Measurements from ENCODE around the gene IPO9.

IPO9 gene

DNA sequence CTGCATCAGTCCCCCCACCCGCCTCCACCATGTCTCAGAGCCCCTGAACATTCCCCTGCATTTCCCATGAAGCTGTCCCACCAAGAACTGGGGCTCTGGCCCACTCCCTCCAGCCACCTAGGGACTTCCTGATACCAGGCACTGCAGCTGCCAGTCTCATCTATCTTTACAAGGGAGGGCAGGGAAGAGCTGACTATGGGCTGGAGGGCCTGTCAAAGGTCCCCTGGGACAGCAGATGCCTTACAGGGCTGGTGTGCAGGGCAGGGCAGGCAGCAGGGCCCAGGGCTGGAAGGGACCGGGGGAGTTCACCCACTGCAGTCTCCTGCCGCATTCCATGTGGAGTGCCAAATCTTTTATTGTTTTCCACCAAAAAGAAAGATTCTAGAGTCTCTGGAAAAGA, 77.4 kb downstream of the IPO9 start:
- DNase-seq (ENCODE audit: low read depth) = no peak

DNA sequence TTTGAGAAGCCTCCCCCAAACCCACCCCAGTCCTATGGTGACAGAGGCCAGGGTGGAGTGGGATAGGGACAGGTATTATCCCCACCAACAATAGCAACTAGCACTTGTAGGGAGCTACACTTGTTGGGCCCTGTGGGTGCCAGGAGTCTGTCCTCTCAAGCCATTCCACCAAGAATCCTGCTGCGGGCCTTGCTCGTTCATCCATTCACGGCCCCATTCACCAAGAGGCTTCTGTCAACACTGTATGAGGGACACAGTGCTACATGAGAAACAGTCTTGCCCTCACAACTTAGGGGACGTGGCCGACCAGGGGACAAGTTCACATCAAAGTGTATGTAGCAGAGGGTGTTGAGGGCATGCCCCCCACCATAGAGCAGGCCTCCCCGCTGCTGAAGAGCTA, 78.7 kb downstream of the IPO9 start:
- no peak for DNase-seq (ENCODE audit: low read depth)

DNA sequence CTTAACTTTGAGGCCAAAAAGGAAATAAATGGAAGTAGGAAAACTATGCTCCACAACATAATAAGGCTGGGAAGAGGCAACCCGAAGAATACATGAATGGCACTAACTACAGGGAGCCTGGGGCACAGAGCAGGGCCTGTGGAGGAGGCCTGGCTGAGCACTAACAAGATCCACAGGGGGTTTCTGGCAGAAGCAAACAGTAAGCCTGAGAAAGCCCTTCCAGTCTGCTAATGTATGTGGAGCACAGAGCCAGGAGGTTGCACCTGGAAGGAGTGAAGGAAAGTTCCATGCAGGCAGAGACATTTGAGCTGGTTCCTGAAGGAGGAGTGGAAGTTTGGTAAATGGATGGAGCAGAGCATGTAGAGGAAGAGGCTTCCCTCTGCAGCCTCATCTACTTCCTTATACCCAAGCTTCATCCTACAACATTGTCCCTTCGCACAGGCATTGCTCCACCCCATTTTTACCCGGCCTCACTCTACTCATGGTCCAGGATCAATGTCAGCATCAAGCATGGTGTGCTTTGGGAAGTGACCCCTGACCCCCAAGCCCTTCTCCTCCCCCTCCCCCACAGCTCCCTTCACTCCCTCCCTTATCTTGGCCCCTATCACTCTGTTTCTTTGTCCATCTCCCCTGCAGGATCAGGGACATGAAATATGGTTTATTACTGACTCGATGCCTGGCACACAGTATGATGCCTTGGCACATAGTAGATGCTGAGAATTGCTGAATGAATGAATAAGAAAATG, 83.0 kb downstream of the IPO9 start:
- DNase-seq (ENCODE audit: low read depth) = no peak

DNA sequence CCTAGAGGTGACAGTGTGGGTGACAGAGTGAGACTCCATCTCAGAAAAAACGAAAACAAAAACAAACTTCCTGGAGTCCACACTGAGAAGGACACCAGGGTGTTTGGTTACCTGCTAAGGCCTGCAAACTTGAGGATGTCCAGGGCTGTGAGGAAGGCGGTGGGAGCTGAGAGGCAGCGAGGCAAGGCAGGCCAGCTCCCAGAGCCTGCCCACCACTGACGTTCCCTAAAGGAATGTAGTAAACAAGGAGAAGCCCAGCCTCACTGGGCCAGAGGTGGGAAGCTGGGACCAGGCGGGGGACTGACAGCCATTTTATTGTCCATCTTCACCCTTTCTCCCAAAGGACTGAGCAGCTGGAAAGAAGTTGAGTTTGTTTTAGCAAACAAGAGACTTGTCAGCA, 83.9 kb downstream of the IPO9 start:
- peak; percentile 33 for DNase-seq (ENCODE audit: low read depth)

DNA sequence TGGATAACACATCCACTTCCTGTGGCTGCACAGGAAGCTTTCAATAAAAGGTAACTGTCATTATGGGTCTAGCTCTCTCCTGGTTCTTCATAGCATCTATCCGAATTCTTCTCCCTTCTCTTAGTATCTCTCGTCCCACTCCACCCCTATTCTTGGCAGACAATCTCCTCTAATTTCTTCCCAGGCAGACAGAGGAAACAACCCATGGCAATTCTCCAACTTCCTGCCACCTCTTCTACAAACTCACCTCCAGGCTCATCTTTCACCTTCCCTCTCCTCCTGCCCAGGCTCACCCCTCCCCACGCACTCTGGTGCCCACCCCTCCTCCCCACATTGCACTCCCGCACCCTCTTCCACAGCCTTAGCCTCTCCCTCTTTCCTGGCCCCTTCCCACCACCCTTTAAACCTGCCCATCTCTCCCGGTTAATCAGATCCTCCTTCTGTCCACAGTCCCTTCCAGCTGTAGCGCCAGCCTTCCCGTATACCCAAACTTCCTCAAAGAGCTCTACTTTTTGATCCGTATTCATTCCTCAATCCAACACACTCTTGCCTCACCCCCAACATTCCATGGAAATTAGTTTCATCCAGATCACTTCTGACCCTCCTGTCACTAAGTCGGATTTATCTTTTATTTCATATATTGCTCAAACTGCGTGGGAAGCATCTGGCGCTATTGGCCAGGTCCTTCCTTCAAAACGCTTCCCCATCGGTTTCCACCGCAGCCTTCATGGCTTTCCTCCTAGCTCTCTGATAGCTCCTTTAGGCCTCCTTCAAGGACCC, 85.7 kb downstream of the IPO9 start:
- DNase-seq (ENCODE audit: low read depth) = no peak

DNA sequence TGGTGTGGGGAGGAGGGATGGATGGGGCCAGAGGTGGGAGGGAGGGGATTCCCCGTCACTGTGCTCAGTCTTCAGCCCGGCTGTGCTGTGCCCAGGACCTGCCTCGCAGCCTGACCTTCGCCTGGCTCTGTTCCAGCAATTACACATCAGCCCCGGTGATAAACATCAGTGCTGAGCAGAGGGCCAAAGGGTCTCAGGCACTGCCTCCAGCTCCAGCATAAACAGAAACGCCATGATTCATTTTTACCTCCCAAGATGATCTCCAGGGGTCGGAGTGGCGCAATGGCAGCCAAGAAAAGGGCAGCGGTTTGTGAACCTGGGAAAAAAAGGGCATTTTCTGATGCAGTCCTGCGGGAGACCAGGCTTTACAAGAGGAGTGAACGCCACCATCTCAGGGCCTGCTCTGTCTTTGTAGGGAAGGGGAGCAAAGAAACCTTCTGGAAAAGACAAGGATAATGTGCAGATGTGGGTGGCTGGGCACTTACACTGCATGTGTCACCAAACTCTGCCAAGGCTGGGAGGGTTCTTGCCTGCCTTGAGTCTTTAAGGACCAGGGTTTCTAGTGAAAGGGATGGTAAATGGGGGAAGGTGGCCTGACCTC, 87.8 kb downstream of the IPO9 start:
- peak; percentile 86 for DNase-seq (ENCODE audit: low read depth)

DNA sequence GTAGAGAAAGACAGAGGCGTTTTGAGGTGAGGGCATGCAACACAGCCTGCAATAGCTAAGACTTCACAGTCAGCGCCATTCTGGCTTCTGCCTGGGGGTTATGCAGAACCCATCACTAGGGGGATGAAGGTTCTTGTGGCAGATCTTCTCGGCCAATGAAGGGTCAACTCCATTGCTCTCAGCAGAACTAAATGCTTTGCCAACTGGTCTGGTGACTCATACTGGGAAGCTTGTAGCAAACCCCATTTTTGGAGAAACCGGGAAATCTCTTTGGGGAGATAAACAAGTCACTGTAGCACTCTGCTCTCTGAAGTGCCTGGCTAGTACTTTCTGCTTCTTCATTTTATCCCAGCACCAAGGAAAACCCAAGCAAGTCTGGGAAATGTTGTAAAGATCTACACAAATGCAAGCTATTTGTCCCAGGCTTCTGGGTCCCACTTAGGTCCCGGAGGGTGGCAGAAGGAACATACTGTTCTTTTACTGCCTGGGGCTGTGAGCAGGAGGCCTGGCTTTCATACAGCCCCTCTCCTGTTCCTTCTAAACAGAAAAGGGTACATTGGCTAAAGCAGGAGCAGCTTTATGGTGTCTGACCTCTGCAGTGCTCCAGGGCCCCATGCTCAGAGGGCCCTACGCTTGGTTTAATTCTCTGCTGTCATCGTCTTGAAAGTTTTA, 88.5 kb downstream of the IPO9 start:
- DNase-seq (ENCODE audit: low read depth) = peak; percentile 79

DNA sequence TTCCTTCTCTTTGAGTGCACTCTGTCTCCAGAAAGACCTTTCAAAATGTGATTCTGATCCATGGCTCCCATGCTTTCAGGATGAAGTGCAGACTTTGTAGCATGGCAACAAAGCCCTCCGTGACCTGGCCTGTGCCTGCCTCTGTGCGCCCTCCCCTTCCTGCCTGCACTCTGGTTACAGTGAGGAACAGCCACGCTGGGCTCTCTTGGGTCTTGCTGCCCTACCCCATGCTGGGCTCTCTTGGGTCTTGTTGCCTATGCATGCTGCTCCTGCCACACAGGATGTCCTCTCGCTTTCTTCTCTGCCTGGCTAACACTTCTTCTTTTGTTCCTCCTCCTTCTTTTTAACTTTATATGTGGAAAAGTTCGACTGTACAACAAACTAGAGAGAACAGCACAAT, 89.4 kb downstream of the IPO9 start:
- DNase-seq (ENCODE audit: low read depth) = no peak

DNA sequence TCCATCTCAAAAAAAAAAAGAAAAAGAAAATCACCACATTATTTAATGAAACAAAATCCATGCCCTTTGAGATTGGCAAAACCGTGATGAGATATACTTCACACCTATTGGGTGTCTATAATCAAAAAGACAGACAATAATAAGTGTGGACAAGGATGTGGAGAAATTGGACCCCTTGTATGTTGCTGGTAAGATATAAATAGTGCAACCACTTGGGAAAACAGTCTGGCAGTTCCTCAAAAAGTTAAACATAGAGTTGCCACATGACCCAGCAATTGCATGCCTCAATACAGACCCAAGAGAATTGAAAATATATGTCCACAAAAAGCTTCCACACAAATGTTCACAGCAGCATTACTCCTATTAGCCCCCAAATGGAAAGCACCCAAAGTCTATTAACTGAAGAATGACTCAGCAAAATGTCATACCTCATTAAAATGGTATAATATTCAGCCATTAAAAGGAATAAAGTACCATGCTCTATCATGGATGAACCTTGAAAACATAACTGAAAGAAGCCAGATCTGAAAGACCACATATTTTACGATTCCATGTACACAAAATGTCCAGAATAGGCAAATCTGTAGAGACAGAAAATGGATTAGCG, 93.1 kb downstream of the IPO9 start:
- DNase-seq (ENCODE audit: low read depth) = no peak

DNA sequence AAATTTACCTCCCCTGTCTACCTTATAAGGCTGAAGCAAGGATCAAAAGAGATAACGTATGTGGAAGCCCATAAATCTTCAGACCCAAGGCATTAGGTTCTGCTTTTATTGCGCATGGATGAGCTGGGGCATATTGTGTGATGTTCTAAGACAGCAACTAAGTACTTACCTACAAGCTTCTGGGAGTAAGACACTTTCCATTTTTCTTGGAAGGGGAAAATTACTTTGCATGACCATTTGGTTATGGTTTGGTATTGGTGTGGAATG, 96.3 kb downstream of the IPO9 start:
- no peak for DNase-seq (ENCODE audit: low read depth)

DNA sequence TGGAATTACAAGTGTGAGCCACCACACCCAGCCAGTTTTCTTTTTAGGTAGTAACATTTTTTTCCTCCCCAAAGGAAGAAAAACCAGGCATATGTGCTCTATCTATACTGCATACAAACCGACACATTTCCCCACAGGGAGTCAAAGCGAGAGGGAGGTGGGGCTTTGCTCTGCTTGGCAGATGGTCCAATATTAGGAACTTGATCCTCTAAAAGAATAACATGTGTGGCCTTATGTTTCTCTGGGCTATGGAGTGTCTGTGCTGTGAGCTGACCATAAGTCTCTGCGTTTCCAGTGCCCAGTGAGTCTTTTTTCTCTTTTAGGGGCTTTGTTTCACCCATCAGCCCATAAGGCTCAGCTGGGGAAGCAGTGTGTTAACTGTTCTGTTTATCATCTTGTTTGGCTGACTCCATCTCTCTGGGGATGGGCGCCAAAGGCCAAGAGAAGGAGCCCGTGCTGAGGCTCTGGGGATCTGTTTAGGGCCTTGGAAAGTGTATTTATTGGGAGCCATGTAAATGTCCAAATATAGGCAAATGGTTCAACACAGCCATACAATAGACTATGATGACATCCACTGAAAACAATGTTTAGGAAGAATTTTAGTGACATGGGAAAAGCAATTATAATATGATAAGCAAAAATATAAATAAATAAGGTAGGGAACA, 97.2 kb downstream of the IPO9 start:
- peak; percentile 54 for DNase-seq (ENCODE audit: low read depth)

DNA sequence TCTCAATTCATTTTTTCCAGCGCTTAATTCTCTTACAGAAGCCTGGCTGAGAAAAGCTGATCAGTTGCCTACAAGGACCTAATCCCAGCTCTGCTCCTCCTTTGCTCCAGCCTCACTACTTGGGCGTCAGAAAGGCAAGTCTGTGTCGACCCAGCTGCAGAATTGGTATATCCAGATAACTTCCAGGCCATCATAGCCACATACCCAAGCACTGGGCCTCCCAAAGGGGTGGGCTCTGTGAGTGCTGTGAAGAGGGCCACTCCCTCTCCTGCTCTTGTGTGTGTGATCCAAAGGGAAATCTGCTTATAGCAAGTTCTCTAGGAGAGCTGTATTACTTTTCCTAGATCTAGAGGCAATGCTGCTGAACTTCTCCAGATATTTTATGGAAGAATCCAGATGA, 99.3 kb downstream of the IPO9 start:
- DNase-seq (ENCODE audit: low read depth) = no peak

DNA sequence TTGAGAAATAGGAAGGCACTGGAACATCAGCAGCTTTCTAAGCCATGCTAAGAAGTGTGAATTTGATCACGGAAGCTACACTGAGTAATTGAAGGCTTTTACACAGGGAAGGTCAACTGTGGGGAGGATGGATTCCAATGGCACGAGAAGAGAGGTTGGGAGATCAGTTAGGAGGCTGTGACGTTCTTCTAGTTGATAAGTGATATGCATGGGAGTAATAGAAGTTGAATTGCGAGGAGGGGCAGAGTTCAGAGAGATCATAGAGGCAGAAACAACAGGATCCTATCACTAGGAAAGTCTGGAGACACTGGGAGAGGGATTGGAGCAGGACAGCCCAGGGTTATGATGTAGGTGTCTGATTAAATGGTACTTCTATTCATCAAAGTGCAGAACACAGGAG, 101.2 kb downstream of the IPO9 start:
- DNase-seq (ENCODE audit: low read depth) = no peak

DNA sequence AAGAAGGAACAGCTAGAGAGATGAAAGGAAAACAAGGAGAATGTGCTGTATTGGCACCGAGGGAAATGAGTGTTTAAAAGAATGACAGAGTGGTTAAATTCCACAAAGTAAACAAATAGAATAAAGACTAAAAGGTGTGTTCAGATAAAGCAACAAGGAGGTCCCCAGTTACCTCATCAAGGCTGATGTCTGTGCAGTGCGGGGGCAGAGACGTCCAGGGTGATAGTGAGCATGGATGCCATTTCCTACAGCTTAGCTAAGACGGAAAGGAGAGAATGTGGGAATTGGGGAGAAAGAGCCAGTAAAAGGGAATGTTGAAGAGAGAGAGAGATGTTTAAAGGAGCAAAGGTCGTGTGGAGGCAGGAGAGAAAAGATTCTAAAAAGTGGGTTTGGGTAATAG, 101.8 kb downstream of the IPO9 start:
- DNase-seq (ENCODE audit: low read depth) = no peak
